GM12875 (cell line): ENCODE results near the gene CSHL1.
"Not testable (repeated sequence)": the region's sequence is repeated elsewhere in the genome, so short reads cannot be mapped to it uniquely, and the experiment has no call there.

Source experiments
- H3K4me3 ChIP-seq: one replicate; pipeline ENCODE4 v1.5.1; 2011; ENCODE audit warnings: low read depth, low read length, control low read depth
- TF ChIP-seq, protein P1 (sequence below): IDR thresholded peaks from 2 replicates; pipeline ENCODE4 v1.5.1; 2011; ENCODE audit warnings: low read depth, mild to moderate bottlenecking, control low read depth, inconsistent platforms, low read length, moderate library complexity, borderline replicate concordance; ENCODE audit not compliant: insufficient read depth

CSHL1 gene

DNA sequence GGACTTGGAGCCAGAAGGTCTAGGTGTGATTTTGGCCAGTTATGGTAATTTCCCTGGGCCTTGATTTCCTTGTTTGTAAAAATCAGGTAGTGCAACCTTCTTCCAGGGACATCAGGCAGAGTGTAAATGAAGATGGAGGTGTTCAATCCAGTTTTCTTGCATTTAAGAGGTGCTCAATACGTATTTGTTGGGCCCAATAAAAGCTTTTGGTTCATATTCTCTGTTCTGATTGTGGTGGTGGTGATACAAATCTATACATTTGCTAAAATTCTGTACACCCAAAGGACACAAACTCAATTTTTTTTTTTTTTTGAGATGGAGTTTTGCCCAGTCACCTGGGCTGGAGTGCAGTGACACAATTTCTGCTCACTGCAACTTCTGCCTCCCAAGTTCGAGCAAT lies 15.1 kb upstream of the CSHL1 start:
- TF ChIP-seq, protein P1, sequence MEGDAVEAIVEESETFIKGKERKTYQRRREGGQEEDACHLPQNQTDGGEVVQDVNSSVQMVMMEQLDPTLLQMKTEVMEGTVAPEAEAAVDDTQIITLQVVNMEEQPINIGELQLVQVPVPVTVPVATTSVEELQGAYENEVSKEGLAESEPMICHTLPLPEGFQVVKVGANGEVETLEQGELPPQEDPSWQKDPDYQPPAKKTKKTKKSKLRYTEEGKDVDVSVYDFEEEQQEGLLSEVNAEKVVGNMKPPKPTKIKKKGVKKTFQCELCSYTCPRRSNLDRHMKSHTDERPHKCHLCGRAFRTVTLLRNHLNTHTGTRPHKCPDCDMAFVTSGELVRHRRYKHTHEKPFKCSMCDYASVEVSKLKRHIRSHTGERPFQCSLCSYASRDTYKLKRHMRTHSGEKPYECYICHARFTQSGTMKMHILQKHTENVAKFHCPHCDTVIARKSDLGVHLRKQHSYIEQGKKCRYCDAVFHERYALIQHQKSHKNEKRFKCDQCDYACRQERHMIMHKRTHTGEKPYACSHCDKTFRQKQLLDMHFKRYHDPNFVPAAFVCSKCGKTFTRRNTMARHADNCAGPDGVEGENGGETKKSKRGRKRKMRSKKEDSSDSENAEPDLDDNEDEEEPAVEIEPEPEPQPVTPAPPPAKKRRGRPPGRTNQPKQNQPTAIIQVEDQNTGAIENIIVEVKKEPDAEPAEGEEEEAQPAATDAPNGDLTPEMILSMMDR: no peak
- H3K4me3 ChIP-seq: no peak overlapping the region

DNA sequence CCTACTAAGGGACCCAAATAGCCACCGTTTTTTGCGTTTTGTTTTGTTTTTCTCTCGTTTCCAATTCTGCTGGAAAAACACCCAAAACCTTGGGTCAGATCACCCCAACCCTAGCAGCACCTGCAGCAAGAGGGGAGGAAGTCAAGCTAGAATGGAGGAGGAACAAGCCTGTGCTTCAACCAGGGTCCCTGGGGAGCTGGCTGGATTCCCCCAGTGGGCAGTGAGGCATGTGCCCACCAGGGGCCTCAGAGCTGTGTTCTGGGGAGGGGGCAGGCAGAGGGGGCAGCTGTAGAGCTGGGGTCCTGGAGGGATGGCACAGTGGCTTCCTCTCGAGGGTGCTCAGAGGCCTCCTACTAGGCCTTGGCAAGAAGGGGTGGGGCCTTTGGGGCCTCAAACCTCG lies 14.6 kb upstream of the CSHL1 start:
- TF ChIP-seq, protein P1: no peak
- H3K4me3 ChIP-seq: no peak overlapping the region

DNA sequence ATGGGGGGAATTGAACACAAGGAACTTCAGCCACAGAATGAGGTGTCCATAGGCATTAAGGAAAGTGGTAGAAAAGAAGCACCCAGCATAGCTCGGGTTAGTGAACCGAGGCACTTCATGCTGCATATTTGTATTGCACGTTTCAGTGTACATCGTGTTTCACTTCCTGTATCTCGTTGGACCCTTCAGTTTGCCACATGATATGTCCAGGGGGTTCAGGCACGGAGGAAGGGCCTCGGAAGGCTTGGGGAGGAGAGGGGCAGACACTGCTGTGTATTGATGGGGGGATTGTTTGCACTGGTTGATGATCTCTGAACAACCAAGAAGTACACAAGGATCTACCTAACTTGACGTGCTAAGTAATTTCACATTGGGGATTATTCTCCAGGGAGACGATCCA lies 11.3 kb upstream of the CSHL1 start:
- not testable (repeated sequence) for H3K4me3 ChIP-seq

DNA sequence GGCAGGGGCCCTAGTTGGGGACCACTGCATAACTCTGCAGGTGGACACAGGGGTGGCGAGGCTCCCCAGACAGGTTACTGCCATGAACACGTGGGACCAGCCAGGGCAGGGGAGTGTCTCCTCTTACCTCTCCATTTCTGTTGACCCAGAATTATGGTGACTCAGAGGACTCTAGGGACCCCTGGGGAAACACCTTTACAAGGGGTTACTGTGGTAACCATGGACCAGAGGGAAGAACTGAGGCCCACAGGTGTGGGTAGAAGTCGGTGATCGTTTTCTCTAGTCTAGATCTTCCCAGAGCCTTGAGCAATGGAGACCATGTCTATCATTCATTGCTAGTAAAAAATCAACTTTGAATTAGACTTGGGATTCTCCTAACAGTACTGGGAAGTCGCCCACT lies 9.7 kb upstream of the CSHL1 start:
- not testable (repeated sequence) for H3K4me3 ChIP-seq

DNA sequence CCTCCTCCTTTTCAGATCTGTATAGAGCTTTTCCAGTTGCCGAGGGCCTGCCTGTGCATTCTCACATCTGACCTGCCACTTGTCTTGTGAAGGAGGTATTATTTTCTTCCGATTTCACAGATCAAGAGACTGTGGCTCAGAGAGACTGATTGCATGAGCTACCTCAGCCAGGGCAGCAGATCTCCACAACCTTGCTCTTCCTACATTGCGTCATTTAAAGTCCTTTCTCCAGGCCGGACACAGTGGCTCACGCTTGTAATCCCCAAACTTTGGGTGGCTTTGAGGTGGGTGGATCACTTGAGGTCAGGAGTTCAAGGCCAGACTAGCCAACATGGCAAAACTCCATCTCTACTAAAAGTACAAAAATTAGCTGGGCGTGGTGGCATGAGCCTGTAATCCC lies 9.0 kb upstream of the CSHL1 start:
- H3K4me3 ChIP-seq: not testable (repeated sequence)

DNA sequence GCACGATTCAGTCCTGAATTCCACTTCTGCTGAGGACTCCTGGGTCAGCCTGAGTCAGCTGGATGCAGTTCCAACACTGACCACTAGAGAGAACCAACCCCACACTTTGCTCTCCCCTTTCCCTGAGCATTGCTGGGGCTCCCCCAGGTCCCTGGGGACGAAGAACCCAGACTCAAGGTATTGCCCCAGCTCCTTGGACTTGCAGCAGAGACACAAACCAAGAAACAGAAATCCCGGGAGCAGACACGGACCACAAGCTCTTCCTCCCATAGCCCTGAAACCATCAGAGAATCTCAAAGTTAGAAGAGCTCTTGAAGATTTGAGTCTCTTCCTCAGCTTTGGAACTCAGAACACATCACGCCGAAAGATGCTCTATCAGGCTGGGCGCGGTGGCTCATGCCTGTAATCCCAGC lies 8.3 kb upstream of the CSHL1 start:
- H3K4me3 ChIP-seq: no peak overlapping the region
- TF ChIP-seq, protein P1: peak; percentile 93

DNA sequence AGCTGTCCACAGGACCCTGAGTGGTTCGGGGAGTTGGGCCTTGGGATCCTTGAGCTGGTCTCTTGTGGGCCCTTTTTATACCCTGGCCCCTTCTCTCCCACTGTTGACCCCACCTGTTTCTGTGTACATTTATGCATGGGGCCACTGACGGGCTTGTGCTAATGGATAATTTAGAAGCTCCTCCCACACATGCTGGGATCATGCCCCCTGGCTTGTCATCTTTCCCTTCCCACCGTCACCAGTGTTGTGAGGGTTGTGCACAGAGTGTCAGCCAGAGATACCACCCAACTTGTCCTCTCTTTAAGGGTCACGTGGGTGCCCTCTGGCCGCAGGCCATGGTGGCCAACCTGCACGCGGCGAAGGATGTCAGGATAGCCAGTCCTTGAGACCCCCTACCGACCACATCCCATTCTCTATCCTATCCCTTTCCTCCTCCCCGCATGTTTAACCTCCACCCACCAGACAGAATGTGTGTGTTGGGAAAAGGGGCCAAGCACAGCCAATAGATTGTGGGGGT lies 7.8 kb upstream of the CSHL1 start, which contains the start of gene GH1:
Gene GH1 (minus strand): TSS at position 51 of the 517 bp plus-strand sequence. CDS start 63 bp downstream, outside the sequence.
- not testable (repeated sequence) for H3K4me3 ChIP-seq

DNA sequence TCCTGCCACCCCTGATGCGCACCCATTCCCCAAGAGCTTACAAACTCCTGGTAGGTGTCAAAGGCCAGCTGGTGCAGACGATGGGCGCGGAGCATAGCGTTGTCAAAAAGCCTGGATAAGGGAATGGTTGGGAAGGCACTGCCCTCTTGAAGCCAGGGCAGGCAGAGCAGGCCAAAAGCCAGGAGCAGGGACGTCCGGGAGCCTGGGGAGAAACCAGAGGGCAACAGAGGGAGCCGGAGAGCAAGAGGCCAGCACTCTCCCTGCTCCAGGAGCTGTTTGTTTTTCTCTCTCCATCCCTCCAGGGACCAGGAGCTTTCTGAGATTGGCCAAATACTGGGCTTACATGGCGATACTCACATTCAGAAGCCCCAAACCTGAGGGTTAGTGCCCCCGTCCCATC lies 7.2 kb upstream of the CSHL1 start:
- H3K4me3 ChIP-seq: no peak overlapping the region
- TF ChIP-seq, protein P1: no peak

DNA sequence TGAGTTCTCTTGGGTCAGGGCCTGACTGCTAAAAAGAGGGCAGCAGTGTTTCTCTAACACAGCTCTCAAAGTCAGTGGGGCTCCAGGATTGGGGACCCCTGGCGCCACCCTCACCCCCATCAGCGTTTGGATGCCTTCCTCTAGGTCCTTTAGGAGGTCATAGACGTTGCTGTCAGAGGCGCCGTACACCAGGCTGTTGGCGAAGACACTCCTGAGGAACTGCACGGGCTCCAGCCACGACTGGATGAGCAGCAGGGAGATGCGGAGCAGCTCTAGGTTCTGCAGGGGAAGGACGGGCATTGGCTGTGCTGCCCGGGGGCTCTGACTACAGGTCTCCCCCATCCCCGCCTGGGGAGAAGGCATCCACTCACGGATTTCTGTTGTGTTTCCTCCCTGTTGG lies 6.6 kb upstream of the CSHL1 start:
- TF ChIP-seq, protein P1: no peak
- H3K4me3 ChIP-seq: no peak overlapping the region

DNA sequence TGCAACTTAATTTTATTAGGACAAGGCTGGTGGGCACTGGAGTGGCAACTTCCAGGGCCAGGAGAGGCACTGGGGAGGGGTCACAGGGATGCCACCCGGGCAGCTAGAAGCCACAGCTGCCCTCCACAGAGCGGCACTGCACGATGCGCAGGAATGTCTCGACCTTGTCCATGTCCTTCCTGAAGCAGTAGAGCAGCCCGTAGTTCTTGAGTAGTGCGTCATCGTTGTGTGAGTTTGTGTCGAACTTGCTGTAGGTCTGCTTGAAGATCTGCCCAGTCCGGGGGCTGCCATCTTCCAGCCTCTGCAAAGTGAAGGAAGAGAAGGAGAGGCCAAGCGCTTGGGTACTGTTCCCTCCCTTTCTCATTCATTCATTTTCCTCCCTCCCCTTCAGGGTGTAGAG lies 6.1 kb upstream of the CSHL1 start:
- not testable (repeated sequence) for H3K4me3 ChIP-seq
